ENCODE results near the gene RIPOR2. TPM values are rescaled to one million over a fixed set of nuclear protein-coding genes. Genes with fewer than 3 reads are reported as not detected.

RIPOR2 gene
- total RNA-seq, 2 experiments from 2014 or later, result 18.0 to 28.9 TPM

DNA sequence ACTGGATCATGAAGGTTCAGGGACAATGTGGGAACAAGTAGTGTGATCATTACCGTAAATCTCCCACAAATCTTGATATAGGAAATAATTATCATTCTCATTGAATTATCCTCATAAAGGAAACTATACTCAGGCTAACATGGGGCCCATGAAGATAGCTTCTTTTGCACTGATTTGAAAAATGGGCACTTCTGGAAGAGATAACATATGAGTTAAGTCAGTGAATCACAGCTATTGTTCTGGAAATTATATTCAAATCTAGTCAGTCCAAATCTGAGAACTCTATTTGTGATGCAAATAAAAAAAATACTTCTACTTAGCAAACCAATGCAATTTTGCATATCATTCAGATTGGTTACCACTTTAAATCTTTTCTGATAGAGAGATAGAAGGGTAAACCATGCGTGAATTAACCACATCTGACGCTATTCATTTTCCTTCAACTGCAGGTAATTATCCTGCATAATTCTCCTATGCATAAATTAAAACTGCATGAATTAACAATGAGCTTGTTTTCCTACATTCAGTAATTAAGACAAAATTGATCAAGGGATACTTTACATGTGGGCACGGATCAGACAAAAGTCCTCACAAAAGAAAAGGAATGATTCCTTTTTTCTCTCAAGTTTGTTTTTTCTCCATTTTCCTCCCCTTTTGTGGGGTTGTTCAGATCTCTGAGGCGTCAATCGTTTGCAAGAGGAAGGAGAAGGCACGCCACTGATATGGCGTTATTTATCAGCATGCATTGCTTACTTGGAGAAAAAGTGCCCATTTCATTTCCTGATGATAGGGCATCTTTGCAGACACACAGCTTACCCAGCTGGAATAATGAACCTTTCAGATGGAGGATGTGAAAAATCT is 36.4 kb downstream of the RIPOR2 start:
- POLR2A ChIA-PET, result interaction anchor here (1.1 to 5.7 kb wide), 13 partner anchors 8 to 119 kb away, joined by 3 to 54 read pairs (median 6); no protein-coding TSS in a partner anchor
- Histone ChIP-seq H3K9me2 (ENCODE audit: insufficient read depth, low read length) (no peaks in the 10 kb centered on the region), H3K27ac (ENCODE audit: low read depth, low read length, poor library complexity, severe bottlenecking) (peak overlapping the region; percentile 64), H3K9me3 (ENCODE audit: low read length) (peaks cover 8% of the 10 kb centered on the region; the same call in 1 of the 2 replicates), H3K36me3 (ENCODE audit: insufficient read depth, low read length) (peaks cover 19% of the 10 kb centered on the region), H3K4me1 (ENCODE audit: insufficient read depth, low read length, poor library complexity, severe bottlenecking) (peaks cover 57% of the 10 kb centered on the region), H2AFZ (ENCODE audit: low read length) (peak overlapping the region; percentile 66; the same call in 1 of the 2 replicates), H3K79me2 (ENCODE audit: insufficient read depth, low read depth, low read length) (peaks cover 36% of the 10 kb centered on the region; the same call in 1 of the 2 replicates), H3K4me3 (ENCODE audit: low read depth, low read length, poor library complexity, severe bottlenecking) (peak overlapping the region; percentile 32), H3K4me2 (ENCODE audit: low read length) (peak overlapping the region; percentile 74), H4K20me1 (ENCODE audit: insufficient read depth, low read length) (no peaks in the 10 kb centered on the region)
- CTCF ChIA-PET (ENCODE audit: unreplicated experiment), result interaction anchor here (1.0 to 1.4 kb wide), 3 partner anchors 10 to 42 kb away, joined by 4 read pairs; no protein-coding TSS in a partner anchor
- BruUV-seq (replicated peaks), result no TSS peak
- intact Hi-C loops (cut with micrococcal nuclease; ENCODE audit: unreplicated experiment), result no loop called here
- DNase-seq (ENCODE audit: low spot score), result no peak
- no peak for TF ChIP-seq EZH2phosphoT487 (IDR thresholded peaks at IDR 0.05; ENCODE audit: borderline replicate concordance, low read depth, low read length)
- TF ChIP-seq, protein P1, sequence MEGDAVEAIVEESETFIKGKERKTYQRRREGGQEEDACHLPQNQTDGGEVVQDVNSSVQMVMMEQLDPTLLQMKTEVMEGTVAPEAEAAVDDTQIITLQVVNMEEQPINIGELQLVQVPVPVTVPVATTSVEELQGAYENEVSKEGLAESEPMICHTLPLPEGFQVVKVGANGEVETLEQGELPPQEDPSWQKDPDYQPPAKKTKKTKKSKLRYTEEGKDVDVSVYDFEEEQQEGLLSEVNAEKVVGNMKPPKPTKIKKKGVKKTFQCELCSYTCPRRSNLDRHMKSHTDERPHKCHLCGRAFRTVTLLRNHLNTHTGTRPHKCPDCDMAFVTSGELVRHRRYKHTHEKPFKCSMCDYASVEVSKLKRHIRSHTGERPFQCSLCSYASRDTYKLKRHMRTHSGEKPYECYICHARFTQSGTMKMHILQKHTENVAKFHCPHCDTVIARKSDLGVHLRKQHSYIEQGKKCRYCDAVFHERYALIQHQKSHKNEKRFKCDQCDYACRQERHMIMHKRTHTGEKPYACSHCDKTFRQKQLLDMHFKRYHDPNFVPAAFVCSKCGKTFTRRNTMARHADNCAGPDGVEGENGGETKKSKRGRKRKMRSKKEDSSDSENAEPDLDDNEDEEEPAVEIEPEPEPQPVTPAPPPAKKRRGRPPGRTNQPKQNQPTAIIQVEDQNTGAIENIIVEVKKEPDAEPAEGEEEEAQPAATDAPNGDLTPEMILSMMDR (conservative IDR thresholded peaks at IDR 0.05; ENCODE audit: low read length), result no peak

GRCh38 chr6:24898676-24899075 is 37.1 kb downstream of the RIPOR2 start:
- peaks cover 12% of the 10 kb centered on the region for H3K36me3 ChIP-seq (ENCODE audit: insufficient read depth, low read length)

More at GRCh38 chr6:24898676-24899075, 37.1 kb downstream of the RIPOR2 start:
- BruUV-seq (replicated peaks), result no TSS peak
- DNase-seq (ENCODE audit: low spot score), result no peak
- peak overlapping the region; percentile 64 for H3K27ac ChIP-seq (ENCODE audit: low read depth, low read length, poor library complexity, severe bottlenecking)
- TF ChIP-seq, protein P1 (conservative IDR thresholded peaks at IDR 0.05; ENCODE audit: low read length), result no peak
- no peak for TF ChIP-seq EZH2phosphoT487 (IDR thresholded peaks at IDR 0.05; ENCODE audit: borderline replicate concordance, low read depth, low read length)
- ChIA-PET POLR2A (interaction anchor here (0.7 to 5.7 kb wide), 10 partner anchors 10 to 188 kb away, joined by 3 to 54 read pairs (median 5); no protein-coding TSS in a partner anchor), CTCF (ENCODE audit: unreplicated experiment) (interaction anchor here (0.8 to 1.0 kb wide), 2 partner anchors 10 to 22 kb away, joined by 3 to 4 read pairs; no protein-coding TSS in a partner anchor)
- no peaks in the 10 kb centered on the region for H4K20me1 ChIP-seq (ENCODE audit: insufficient read depth, low read length)
- no peak overlapping the region for H3K4me3 ChIP-seq (ENCODE audit: low read depth, low read length, poor library complexity, severe bottlenecking)
- H3K9me3 ChIP-seq (ENCODE audit: low read length), result peaks cover 8% of the 10 kb centered on the region; the same call in 1 of the 2 replicates
- H3K79me2 ChIP-seq (ENCODE audit: insufficient read depth, low read depth, low read length), result peaks cover 39% of the 10 kb centered on the region; the same call in 1 of the 2 replicates
- no peaks in the 10 kb centered on the region for H3K9me2 ChIP-seq (ENCODE audit: insufficient read depth, low read length)
- H3K4me1 ChIP-seq (ENCODE audit: insufficient read depth, low read length, poor library complexity, severe bottlenecking), result peaks cover 64% of the 10 kb centered on the region
- peak overlapping the region; percentile 74 for H3K4me2 ChIP-seq (ENCODE audit: low read length)
- intact Hi-C loops (cut with micrococcal nuclease; ENCODE audit: unreplicated experiment), result no loop called here
- no peak overlapping the region for H2AFZ ChIP-seq (ENCODE audit: low read length)

Measured in OCI-LY7 (cell line).